Measurements from ENCODE around the gene TCAF1.
"Not testable (repeated sequence)": the region's sequence is repeated elsewhere in the genome, so short reads cannot be mapped to it uniquely, and the experiment has no call there.

TCAF1 gene

GRCh38 chr7:143821392-143822277 lies 80.3 kb downstream of the TCAF1 start:
- not testable (repeated sequence) for H3K4me3 ChIP-seq (ENCODE audit: low read depth, low read length); H3K4me1 ChIP-seq (ENCODE audit: control insufficient read depth, insufficient read depth, low read length); H3K36me3 ChIP-seq (ENCODE audit: control insufficient read depth, insufficient read depth, low read length); H3K27ac ChIP-seq (ENCODE audit: low read depth, low read length); H3K9me3 ChIP-seq (ENCODE audit: control insufficient read depth, insufficient read depth, low read depth, low read length); H3K27me3 ChIP-seq (ENCODE audit: control insufficient read depth, insufficient read depth, low read length); H3K9ac ChIP-seq (ENCODE audit: low read length)

GRCh38 chr7:143817873-143818272 lies 84.1 kb downstream of the TCAF1 start:
- H3K9me3 ChIP-seq (ENCODE audit: control insufficient read depth, insufficient read depth, low read depth, low read length); H3K27ac ChIP-seq (ENCODE audit: low read depth, low read length); H3K4me1 ChIP-seq (ENCODE audit: control insufficient read depth, insufficient read depth, low read length); H3K4me3 ChIP-seq (ENCODE audit: low read depth, low read length); H3K36me3 ChIP-seq (ENCODE audit: control insufficient read depth, insufficient read depth, low read length); H3K9ac ChIP-seq (ENCODE audit: low read length); H3K27me3 ChIP-seq (ENCODE audit: control insufficient read depth, insufficient read depth, low read length): not testable (repeated sequence)

GRCh38 chr7:143816471-143817133 lies 85.4 kb downstream of the TCAF1 start:
- H3K36me3 ChIP-seq (ENCODE audit: control insufficient read depth, insufficient read depth, low read length); H3K27me3 ChIP-seq (ENCODE audit: control insufficient read depth, insufficient read depth, low read length); H3K4me3 ChIP-seq (ENCODE audit: low read depth, low read length); H3K4me1 ChIP-seq (ENCODE audit: control insufficient read depth, insufficient read depth, low read length); H3K27ac ChIP-seq (ENCODE audit: low read depth, low read length); H3K9me3 ChIP-seq (ENCODE audit: control insufficient read depth, insufficient read depth, low read depth, low read length); H3K9ac ChIP-seq (ENCODE audit: low read length): not testable (repeated sequence)

GRCh38 chr7:143810639-143811038 lies 91.3 kb downstream of the TCAF1 start:
- not testable (repeated sequence) for H3K9me3 ChIP-seq (ENCODE audit: control insufficient read depth, insufficient read depth, low read depth, low read length); H3K27ac ChIP-seq (ENCODE audit: low read depth, low read length); H3K36me3 ChIP-seq (ENCODE audit: control insufficient read depth, insufficient read depth, low read length); H3K4me3 ChIP-seq (ENCODE audit: low read depth, low read length); H3K9ac ChIP-seq (ENCODE audit: low read length); H3K4me1 ChIP-seq (ENCODE audit: control insufficient read depth, insufficient read depth, low read length); H3K27me3 ChIP-seq (ENCODE audit: control insufficient read depth, insufficient read depth, low read length)

GRCh38 chr7:143806664-143807071 lies 95.3 kb downstream of the TCAF1 start:
- not testable (repeated sequence) for H3K9ac ChIP-seq (ENCODE audit: low read length); H3K27me3 ChIP-seq (ENCODE audit: control insufficient read depth, insufficient read depth, low read length); H3K9me3 ChIP-seq (ENCODE audit: control insufficient read depth, insufficient read depth, low read depth, low read length); H3K27ac ChIP-seq (ENCODE audit: low read depth, low read length); H3K4me1 ChIP-seq (ENCODE audit: control insufficient read depth, insufficient read depth, low read length); H3K4me3 ChIP-seq (ENCODE audit: low read depth, low read length); H3K36me3 ChIP-seq (ENCODE audit: control insufficient read depth, insufficient read depth, low read length)
